Tibial artery (tissue), 4 donors: ENCODE measurements around the gene EID3.

Experiments
- DNase-seq, 2 donors: peaks; one replicate each; pipeline ENCODE4 v3.0.0-alpha.2; 2019
- H3K27ac ChIP-seq, 2 donors: fragments of 200-600 bp; sonication (generic) in 1 of 2; 1 replicate in 1 of 2; 2 replicates in 1 of 2; pipeline ENCODE4 v1.5.1; 2018 to 2019; ENCODE audit warnings: mild to moderate bottlenecking in 1 of 2
- H3K27me3 ChIP-seq, 2 donors: fragments of 200-600 bp; sonication (generic) in 1 of 2; one replicate each; pipeline versions ENCODE4 v1.5.1 to v1.6.0; 2016 to 2019
- H3K36me3 ChIP-seq, 3 donors: fragments of 200-600 bp; sonication (generic) in 2 of 3; one replicate each; pipeline ENCODE4 v1.5.1; 2016 to 2019; ENCODE audit warnings: mild to moderate bottlenecking in 2 of 3
- H3K4me1 ChIP-seq, 4 donors: fragments of 200-600 bp; sonication (generic) in 2 of 4; 1 replicate in 3 of 4; 2 replicates in 1 of 4; pipeline ENCODE4 v1.5.1; 2016 to 2019
- H3K4me3 ChIP-seq, 2 donors: fragments of 200-600 bp; sonication (generic) in 1 of 2; 1 replicate in 1 of 2; 2 replicates in 1 of 2; pipeline ENCODE4 v1.5.1; 2018 to 2019; ENCODE audit warnings: mild to moderate bottlenecking in 2 of 2
- H3K9me3 ChIP-seq, 3 donors: fragments of 200-600 bp; sonication (generic) in 1 of 3; one replicate each; pipeline ENCODE4 v1.5.1; 2016 to 2019
- intact Hi-C: fragments of 100-400 bp; cut with DNase I; formaldehyde crosslinking; loops from one replicate; pipeline ENCODE4 v1.15.0; 2023; ENCODE audit warnings: low total_unique reads
- TF ChIP-seq, protein P1 (sequence below), 2 experiments: fragments of 200-600 bp in 1 of 2; fragments of 450-650 bp in 1 of 2; IDR thresholded peaks; one replicate each; pipeline ENCODE4 v1.5.1; 2017 to 2019; ENCODE audit warnings: antibody characterized with exemption in 2 of 2, mild to moderate bottlenecking in 1 of 2, moderate library complexity in 1 of 2

Gene EID3

DNA sequence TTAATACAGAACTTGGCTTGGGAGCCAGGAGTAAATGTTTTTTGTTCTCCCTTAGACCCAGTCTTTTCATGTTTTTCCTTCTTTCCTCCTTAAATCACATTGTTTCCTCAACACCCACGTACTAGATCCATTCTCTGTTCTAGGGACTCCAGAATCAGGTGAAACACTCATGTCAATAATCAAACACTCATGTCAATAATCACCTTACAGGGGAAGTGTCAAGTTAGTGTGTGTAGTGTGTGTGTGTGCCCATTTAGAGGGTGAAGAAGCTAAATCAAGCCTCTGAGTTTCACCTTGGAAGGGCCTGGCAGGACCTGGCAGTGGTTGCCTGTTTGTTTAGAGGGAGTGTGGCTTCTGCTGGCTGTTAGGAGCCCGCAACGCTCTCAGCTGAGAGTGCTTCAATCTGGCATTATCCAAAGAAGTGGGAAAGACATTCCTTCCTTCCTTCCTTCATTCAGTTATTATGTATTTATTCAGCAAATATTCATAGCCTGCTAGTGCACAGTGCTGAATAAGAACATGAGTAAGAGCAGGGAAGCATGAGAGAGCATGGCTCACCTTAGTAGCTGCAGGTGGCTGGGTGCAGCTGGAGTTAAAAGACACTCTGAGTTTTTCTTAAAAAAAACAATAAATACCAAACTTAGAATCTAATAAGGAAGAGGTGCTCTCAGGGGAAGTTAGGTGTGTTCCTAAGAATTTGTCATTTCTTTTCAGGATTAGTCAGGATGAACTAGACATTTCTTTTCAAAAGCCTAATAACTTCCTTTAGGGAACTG lies 17.6 kb upstream of the EID3 start:
- intact Hi-C loops: loop anchor here (5.0 kb wide), 1 partner anchor 69 kb away; the partner anchor contains the start of gene TXNRD1

GRCh38 chr12:104286516-104287482 lies 16.7 kb upstream of the EID3 start:
- intact Hi-C loops: loop anchor here (5.0 kb wide), 1 partner anchor 69 kb away; the partner anchor contains the start of gene TXNRD1
- no peaks in the 10 kb centered on the region for H3K27me3 ChIP-seq
- H3K4me3 ChIP-seq: peak overlapping the region; percentile 74 to 80
- no peaks in the 10 kb centered on the region for H3K9me3 ChIP-seq
- TF ChIP-seq, protein P1, sequence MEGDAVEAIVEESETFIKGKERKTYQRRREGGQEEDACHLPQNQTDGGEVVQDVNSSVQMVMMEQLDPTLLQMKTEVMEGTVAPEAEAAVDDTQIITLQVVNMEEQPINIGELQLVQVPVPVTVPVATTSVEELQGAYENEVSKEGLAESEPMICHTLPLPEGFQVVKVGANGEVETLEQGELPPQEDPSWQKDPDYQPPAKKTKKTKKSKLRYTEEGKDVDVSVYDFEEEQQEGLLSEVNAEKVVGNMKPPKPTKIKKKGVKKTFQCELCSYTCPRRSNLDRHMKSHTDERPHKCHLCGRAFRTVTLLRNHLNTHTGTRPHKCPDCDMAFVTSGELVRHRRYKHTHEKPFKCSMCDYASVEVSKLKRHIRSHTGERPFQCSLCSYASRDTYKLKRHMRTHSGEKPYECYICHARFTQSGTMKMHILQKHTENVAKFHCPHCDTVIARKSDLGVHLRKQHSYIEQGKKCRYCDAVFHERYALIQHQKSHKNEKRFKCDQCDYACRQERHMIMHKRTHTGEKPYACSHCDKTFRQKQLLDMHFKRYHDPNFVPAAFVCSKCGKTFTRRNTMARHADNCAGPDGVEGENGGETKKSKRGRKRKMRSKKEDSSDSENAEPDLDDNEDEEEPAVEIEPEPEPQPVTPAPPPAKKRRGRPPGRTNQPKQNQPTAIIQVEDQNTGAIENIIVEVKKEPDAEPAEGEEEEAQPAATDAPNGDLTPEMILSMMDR (IDR thresholded peaks at IDR 0.05): peak in 1 of 2 experiments; percentile 6
- H3K27ac ChIP-seq: peak overlapping the region; percentile 81 to 83
- DNase-seq: peak; percentile 95 to 97
- H3K4me1 ChIP-seq: peaks cover 0 to 40% (median 19%) of the 10 kb centered on the region in 4 donors
- peaks cover 6 to 19% (median 11%) of the 10 kb centered on the region in 3 donors for H3K36me3 ChIP-seq

More for the DNA sequence above, 17.6 kb upstream of the EID3 start:
- Histone ChIP-seq H3K27ac (peak overlapping the region; percentile 81 to 83), H3K36me3 (peaks cover 0 to 13% (median 2%) of the 10 kb centered on the region in 3 donors), H3K4me3 (peak overlapping the region; percentile 74 to 80), H3K9me3 (no peaks in the 10 kb centered on the region), H3K4me1 (peaks cover 0 to 35% (median 19%) of the 10 kb centered on the region in 4 donors), H3K27me3 (no peaks in the 10 kb centered on the region)
- TF ChIP-seq, protein P1 (IDR thresholded peaks at IDR 0.05): no peak
- DNase-seq: no peak

GRCh38 chr12:104288635-104289274 lies 14.8 kb upstream of the EID3 start:
- Histone ChIP-seq H3K4me3 (peak overlapping the region; percentile 74 to 80), H3K36me3 (peaks cover 26 to 36% (median 28%) of the 10 kb centered on the region in 3 donors), H3K27me3 (no peaks in the 10 kb centered on the region), H3K27ac (peak overlapping the region; percentile 81 to 83), H3K4me1 (peaks cover 0 to 59% (median 33%) of the 10 kb centered on the region in 4 donors), H3K9me3 (no peaks in the 10 kb centered on the region)
- TF ChIP-seq, protein P1 (IDR thresholded peaks at IDR 0.05): no peak
- DNase-seq: peak; percentile 78 to 89
- intact Hi-C loops: loop anchor here (5.0 kb wide), 1 partner anchor 71 kb away; the partner anchor contains the start of gene TXNRD1

- Histone ChIP-seq H3K4me1 (peaks cover 0 to 68% (median 45%) of the 10 kb centered on the region in 4 donors), H3K4me3 (peak overlapping the region; percentile 74 to 80), H3K27me3 (no peaks in the 10 kb centered on the region), H3K9me3 (no peaks in the 10 kb centered on the region), H3K27ac (no peak overlapping the region), H3K36me3 (peaks cover 29 to 43% (median 39%) of the 10 kb centered on the region in 3 donors)
- no peak for DNase-seq
- TF ChIP-seq, protein P1 (IDR thresholded peaks at IDR 0.05): no peak
- intact Hi-C loops: no loop called here
Observed at GRCh38 chr12:104290320-104290719, 13.2 kb upstream of the EID3 start.

- Histone ChIP-seq H3K27ac (no peak overlapping the region), H3K27me3 (no peaks in the 10 kb centered on the region), H3K4me1 (peaks cover 0 to 68% (median 47%) of the 10 kb centered on the region in 4 donors), H3K4me3 (peak overlapping the region in 1 of 2 donors; percentile 74), H3K9me3 (no peaks in the 10 kb centered on the region), H3K36me3 (peaks cover 29 to 46% (median 40%) of the 10 kb centered on the region in 3 donors)
- TF ChIP-seq, protein P1 (IDR thresholded peaks at IDR 0.05): no peak
- intact Hi-C loops: no loop called here
- no peak for DNase-seq
Observed at GRCh38 chr12:104290855-104291254, 12.7 kb upstream of the EID3 start.
